Stimulated activated CD8-positive, alpha-beta memory T cell treated with anti-CD3 and anti-CD28 coated beads, Interleukin-12 subunit alpha, Interleukin-12 subunit beta, amount 100 ng/mL, for 1 hour (primary cell): ENCODE measurements around the gene NNT.
"Not testable (repeated sequence)": the region's sequence is repeated elsewhere in the genome, so short reads cannot be mapped to it uniquely, and the experiment has no call there.

Source experiments
- DNase-seq: peaks from one replicate; pipeline ENCODE4 v3.0.0-alpha.2; 2020; ENCODE audit warnings: low read depth

The NNT gene

GRCh38 chr5:43667379-43667778, 64.4 kb downstream of the NNT start:
- DNase-seq = not testable (repeated sequence)

DNA sequence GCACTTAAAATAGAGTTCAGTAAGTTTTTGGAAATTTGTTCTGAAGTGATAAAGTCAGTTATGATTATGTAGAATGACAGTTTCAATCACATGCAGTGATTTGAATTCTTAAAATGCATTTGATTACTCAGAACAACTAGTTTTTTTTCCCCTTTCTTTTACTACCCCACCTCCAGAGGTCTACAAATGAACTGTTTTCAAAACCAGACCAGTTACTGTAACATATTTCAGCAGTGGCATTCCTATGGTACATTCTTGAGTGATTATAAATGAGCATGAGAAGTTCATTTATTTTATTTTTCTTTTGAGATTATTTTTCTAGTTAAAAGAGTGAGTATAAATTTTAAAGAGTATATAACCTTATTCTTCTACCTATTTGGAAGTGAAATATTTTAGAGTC, 71.6 kb downstream of the NNT start:
- no peak for DNase-seq

- DNase-seq = no peak
Measured at GRCh38 chr5:43675357-43675756, 72.4 kb downstream of the NNT start.

DNA sequence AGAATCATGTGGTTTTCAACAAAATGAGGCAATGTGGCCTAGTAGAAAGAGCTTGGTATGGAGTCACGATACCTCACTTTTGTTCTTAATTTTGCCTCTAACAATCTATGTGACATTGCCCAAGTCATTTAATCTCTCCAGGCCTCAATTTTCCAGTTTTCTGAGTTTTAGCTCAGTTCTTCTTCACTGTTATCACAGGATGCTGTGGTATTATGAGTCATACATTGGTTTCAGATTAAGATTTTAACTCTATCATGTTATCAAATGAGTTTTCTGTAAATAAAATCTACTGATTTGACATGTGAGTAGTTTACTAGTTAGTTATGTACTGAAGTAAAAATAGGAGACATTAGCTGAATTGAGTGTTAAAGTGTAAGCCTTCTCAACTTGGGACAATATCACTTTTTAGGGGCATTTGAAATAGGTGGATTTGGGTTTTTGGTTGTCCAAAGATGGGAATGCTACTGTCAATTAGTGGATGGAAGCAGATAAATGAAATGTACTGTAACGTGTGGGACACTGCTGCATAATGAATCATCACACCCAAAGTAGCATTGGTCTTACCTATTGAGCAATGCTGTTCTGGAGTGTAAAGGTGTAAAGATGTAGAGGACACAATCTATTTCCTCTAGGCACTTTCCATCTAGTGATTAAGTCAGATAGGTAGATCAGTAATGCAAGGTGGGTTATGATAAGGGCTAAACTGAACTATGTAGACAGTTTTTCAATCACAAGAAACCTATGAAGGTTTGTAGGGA, 73.3 kb downstream of the NNT start:
- DNase-seq = no peak

GRCh38 chr5:43677253-43677652, 74.3 kb downstream of the NNT start:
- DNase-seq = no peak

- DNase-seq = no peak
Measured at GRCh38 chr5:43679214-43679613, 76.2 kb downstream of the NNT start.

- DNase-seq = no peak
Measured at GRCh38 chr5:43680286-43680685, 77.3 kb downstream of the NNT start.

GRCh38 chr5:43683884-43684471, 81.0 kb downstream of the NNT start:
- DNase-seq = no peak

GRCh38 chr5:43685252-43685950, 82.4 kb downstream of the NNT start:
- no peak for DNase-seq

DNA sequence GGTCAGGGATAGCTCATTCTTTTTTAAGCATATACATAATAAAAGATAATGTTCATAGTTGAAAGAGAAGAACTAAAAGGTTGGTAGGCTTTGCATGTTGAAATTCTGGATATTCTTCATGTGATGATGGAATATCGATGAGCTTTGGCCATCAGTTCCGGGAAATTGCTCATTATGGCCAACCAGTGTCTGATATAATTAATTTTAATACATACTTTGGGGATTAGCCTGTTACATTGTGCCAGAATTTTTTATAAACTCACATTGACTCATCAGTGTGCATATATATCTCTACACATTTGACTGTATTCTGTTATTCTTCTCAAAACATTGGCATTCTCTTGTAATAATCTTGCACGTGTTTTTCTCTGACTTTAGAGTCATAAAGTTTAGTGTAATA, 84.3 kb downstream of the NNT start:
- DNase-seq = no peak

GRCh38 chr5:43691275-43691674, 88.3 kb downstream of the NNT start:
- DNase-seq = no peak

DNA sequence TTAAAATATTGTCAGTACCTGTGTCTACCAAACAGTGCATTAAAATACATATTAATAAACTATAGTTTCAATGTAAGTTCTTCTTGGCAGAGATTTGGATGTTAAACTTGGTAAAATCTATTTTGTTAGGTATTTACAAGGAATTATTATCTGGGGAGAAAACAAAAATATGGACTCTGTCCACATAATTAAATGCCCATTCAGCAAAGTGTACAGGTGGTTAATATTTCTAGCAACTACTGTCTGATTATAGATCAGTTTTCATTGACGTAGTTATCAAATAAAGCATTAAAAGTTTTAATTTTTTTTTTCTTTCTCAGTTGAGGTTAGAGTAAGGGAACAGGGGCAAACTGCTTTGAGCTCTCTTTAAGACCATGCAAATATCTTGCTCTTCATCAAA, 88.9 kb downstream of the NNT start:
- no peak for DNase-seq

- DNase-seq = no peak
Measured at GRCh38 chr5:43693411-43693810, 90.4 kb downstream of the NNT start.

DNA sequence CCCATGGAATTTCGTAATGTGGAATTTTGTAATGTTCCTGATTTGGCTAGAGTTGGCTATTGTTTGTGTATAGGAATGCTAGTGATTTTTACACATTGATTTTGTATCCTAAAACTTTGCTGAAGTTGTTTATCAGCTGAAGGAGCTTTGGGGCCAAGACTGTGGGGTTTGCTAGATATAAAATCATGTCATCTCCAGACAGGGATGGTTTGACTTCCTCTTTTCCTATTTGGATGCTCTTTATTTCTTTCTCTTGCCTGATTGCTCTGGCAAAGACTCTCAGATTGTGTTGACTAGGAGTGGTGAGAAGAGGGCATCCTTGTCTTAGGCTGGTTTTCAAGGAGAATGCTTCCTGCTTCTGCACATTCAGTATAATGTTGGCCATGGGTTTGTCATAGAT, 91.0 kb downstream of the NNT start:
- no peak for DNase-seq

GRCh38 chr5:43696444-43696843, 93.5 kb downstream of the NNT start:
- not testable (repeated sequence) for DNase-seq

GRCh38 chr5:43699910-43700309, 96.9 kb downstream of the NNT start:
- DNase-seq = no peak

GRCh38 chr5:43700601-43701000, 97.6 kb downstream of the NNT start:
- no peak for DNase-seq

DNA sequence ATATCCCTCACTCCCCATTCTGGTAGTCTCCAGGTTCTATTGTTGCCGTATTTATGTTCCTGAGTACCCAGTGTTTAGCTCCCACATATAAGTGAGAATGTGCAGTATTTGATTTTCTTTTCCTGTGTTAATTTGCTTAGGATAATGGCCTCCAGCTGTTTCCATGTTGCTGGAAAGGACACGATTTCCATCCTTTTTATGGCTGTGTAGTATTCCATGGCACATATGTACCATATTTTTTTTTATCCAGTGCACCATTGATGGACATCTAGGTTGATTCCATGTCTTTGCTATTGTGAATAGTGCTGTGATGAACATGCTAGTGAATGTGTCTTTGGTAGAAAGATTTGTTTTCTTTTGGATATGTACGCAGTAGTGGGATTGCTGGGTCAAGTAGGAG, 98.2 kb downstream of the NNT start:
- no peak for DNase-seq

DNA sequence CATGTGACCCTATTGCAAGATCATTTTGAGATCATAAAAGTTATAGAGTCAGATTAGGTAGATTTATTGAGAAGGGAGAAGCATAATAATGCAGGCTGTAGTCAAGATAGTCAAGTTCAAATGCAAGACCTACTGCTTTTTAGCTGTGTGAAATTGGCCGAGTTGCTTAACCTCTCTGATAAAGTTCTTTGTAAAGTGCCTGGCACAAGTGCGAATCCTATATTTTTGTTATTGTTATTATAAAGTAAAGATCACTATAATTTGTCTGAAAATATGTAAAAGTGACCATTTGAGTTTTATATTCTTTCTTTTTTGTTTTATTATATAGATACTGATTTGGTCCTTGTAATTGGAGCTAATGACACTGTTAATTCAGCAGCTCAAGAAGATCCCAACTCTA, 99.3 kb downstream of the NNT start:
- no peak for DNase-seq

- no peak for DNase-seq
Measured at GRCh38 chr5:43702815-43703214, 99.8 kb downstream of the NNT start.

DNA sequence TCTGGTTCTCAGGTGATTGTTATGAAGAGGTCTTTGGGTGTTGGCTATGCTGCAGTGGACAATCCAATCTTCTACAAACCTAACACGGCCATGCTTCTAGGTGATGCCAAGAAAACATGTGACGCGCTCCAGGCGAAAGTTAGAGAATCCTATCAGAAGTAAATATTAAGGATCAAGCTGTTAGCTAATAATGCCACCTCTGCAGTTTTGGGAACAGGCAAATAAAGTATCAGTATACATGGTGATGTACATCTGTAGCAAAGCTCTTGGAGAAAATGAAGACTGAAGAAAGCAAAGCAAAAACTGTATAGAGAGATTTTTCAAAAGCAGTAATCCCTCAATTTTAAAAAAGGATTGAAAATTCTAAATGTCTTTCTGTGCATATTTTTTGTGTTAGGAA, 101.3 kb downstream of the NNT start:
- no peak for DNase-seq

DNA sequence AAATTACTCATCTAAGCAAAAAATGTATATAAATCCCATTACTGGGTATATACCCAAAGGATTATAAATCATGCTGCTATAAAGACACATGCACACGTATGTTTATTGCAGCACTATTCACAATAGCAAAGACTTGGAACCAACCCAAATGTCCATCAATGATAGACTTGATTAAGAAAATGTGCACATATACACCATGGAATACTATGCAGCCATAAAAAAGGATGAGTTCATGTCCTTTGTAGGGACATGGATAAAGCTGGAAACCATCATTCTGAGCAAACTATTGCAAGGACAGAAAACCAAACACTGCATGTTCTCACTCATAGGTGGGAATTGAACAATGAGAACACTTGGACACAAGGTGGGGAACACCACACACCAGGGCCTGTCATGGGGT, 103.6 kb downstream of the NNT start:
- not testable (repeated sequence) for DNase-seq

- DNase-seq = no peak
Measured at GRCh38 chr5:43711496-43711895, 108.5 kb downstream of the NNT start.
